Mucosa of descending colon (tissue), 3 donors: ENCODE results near the gene AHSP. TPM values are rescaled to one million over a fixed set of nuclear protein-coding genes. Genes with fewer than 3 reads are reported as not detected.

Experiments
- ATAC-seq: fragments of 200-7000 bp; cut with Tn5 transposase; one replicate; pipeline ENCODE4 v1.9.1; 2020; ENCODE audit warnings: mild to moderate bottlenecking, moderate library complexity
- DNase-seq, 3 donors: peaks; one replicate each; pipeline ENCODE4 v3.0.0-alpha.2; 2020
- H3K36me3 ChIP-seq: fragments of 200-600 bp; one replicate; pipeline ENCODE4 v1.8.0; 2021; ENCODE audit warnings: low read depth, mild to moderate bottlenecking
- H3K4me1 ChIP-seq: fragments of 200-600 bp; one replicate; pipeline ENCODE4 v1.8.0; 2021; ENCODE audit warnings: low read depth, mild to moderate bottlenecking
- H3K4me3 ChIP-seq: fragments of 200-600 bp; one replicate; pipeline ENCODE4 v1.8.0; 2021; ENCODE audit warnings: mild to moderate bottlenecking
- H3K9me3 ChIP-seq: fragments of 200-600 bp; one replicate; pipeline ENCODE4 v1.8.0; 2021; ENCODE audit warnings: mild to moderate bottlenecking
- intact Hi-C, 2 donors: fragments of 100-400 bp; cut with DNase I in 1 of 2; cut with micrococcal nuclease in 1 of 2; formaldehyde crosslinking; loops; one replicate each; pipeline versions ENCODE4 v1.11.0 to v1.11.1; 2022; cut with DNase I, micrococcal nuclease
- total RNA-seq, 3 donors: library from RNA; stranded (reverse); fragmentation: NEBNext Ultra II Directional in 2 of 3; extraction: Animal tissue kit (Norgen Biotek cat#: 25700) in 2 of 3; gene quantifications; one replicate each; pipeline versions ENCODE4 v1.2.1 to v1.2.4, GENCODE V29; 2021 to 2023
- TF ChIP-seq, protein P1 (sequence below): fragments of 200-600 bp; IDR thresholded peaks from one replicate; pipeline ENCODE4 v1.8.0; 2022; ENCODE audit warnings: antibody characterized with exemption, mild to moderate bottlenecking
- donor health status: DM: no; HTN: no; CAD: no; lungs with moderate emphysema.
- donor health status: DM: no; HTN: no; CAD: no.
- donor health status: DM: no; HTN: yes; CAD: no.

The AHSP gene
- total RNA-seq, 3 donors from 2014 or later: not detected

- Histone ChIP-seq H3K4me1 (peaks cover 24% of the 10 kb centered on the region), H3K36me3 (no peaks in the 10 kb centered on the region), H3K4me3 (no peak overlapping the region), H3K9me3 (no peaks in the 10 kb centered on the region)
- intact Hi-C loops: no loop called here
- peak; percentile 68 to 83 (median 80) for DNase-seq
- peak; percentile 69 for ATAC-seq
- TF ChIP-seq, protein P1, sequence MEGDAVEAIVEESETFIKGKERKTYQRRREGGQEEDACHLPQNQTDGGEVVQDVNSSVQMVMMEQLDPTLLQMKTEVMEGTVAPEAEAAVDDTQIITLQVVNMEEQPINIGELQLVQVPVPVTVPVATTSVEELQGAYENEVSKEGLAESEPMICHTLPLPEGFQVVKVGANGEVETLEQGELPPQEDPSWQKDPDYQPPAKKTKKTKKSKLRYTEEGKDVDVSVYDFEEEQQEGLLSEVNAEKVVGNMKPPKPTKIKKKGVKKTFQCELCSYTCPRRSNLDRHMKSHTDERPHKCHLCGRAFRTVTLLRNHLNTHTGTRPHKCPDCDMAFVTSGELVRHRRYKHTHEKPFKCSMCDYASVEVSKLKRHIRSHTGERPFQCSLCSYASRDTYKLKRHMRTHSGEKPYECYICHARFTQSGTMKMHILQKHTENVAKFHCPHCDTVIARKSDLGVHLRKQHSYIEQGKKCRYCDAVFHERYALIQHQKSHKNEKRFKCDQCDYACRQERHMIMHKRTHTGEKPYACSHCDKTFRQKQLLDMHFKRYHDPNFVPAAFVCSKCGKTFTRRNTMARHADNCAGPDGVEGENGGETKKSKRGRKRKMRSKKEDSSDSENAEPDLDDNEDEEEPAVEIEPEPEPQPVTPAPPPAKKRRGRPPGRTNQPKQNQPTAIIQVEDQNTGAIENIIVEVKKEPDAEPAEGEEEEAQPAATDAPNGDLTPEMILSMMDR: no peak
Measured at GRCh38 chr16:31484491-31485171, 43.1 kb upstream of the AHSP start.

- no peaks in the 10 kb centered on the region for H3K9me3 ChIP-seq
- H3K4me3 ChIP-seq: no peak overlapping the region
- DNase-seq (peak in 1 of 3 donors; percentile 57), ATAC-seq (no peak)
- H3K4me1 ChIP-seq: peaks cover 24% of the 10 kb centered on the region
- TF ChIP-seq, protein P1: no peak
- no peaks in the 10 kb centered on the region for H3K36me3 ChIP-seq
- intact Hi-C loops: no loop called here
Measured at GRCh38 chr16:31485571-31485970, 42.1 kb upstream of the AHSP start.

- H3K9me3 ChIP-seq: no peaks in the 10 kb centered on the region
- DNase-seq (no peak), ATAC-seq (no peak)
- H3K36me3 ChIP-seq: no peaks in the 10 kb centered on the region
- intact Hi-C loops: no loop called here
- TF ChIP-seq, protein P1: no peak
- no peak overlapping the region for H3K4me3 ChIP-seq
- peaks cover 20% of the 10 kb centered on the region for H3K4me1 ChIP-seq
Measured at GRCh38 chr16:31486045-31486444, 41.7 kb upstream of the AHSP start.

DNA sequence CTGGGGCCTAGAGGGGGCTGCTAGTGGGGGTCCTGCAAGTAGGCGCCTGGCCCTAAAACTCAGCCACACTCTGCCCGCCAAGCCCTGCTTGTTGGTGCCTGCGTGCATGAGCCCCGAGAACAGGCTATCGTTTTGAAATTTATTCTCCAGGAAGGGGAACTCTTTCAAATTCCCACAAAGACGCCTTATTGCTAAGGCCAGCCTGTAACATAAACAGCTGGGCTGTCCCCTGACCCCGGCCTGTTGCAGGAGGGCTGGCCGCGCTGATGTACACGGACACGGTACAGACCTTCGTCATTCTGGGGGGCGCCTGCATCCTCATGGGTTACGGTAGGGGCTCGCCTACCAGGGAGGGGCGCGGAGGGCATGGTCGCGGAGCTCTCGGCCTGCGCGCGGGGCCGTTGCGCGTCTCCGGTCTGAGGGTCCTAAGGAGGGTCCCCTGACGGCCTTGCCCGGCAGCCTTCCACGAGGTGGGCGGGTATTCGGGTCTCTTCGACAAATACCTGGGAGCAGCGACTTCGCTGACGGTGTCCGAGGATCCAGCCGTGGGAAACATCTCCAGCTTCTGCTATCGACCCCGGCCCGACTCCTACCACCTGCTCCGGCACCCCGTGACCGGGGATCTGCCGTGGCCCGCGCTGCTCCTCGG lies 40.5 kb upstream of the AHSP start:
- no peaks in the 10 kb centered on the region for H3K36me3 ChIP-seq
- intact Hi-C loops: no loop called here
- ATAC-seq: no peak
- peak in 2 of 3 donors; percentile 53 to 64 for DNase-seq
- TF ChIP-seq, protein P1: no peak
- no peak overlapping the region for H3K4me3 ChIP-seq
- no peaks in the 10 kb centered on the region for H3K9me3 ChIP-seq
- H3K4me1 ChIP-seq: peaks cover 20% of the 10 kb centered on the region

DNA sequence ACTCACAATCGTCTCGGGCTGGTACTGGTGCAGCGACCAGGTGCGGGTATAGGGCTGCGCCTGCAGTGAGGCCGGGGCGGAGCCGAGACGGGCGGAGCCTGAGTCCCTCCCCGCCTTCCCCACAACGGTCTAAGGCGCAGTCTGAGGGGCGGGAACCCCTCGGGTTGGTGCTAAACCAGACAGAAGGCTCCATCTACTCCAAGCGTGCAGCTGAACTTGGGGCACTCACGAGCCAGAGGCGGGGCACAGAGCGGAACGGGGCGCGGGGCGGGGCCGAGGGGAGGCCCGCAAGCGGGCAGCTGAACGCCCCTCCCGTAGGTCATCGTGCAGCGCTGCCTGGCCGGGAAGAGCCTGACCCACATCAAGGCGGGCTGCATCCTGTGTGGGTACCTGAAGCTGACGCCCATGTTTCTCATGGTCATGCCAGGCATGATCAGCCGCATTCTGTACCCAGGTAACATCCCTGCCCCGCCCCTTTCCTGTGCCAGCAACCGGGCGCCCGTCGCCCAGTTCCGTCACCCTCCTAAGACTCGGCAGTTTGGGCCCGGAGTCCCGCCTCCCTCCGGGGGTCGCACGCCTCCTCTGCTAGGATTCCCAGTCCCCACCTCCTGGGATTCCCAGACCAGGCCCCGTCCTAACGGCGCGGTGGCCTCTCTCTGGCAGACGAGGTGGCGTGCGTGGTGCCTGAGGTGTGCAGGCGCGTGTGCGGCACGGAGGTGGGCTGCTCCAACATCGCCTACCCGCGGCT lies 39.8 kb upstream of the AHSP start:
- ATAC-seq: peak; percentile 86
- intact Hi-C loops: no loop called here
- Histone ChIP-seq H3K4me1 (peaks cover 20% of the 10 kb centered on the region), H3K36me3 (no peaks in the 10 kb centered on the region), H3K4me3 (no peak overlapping the region), H3K9me3 (no peaks in the 10 kb centered on the region)
- DNase-seq: peak; percentile 77 to 87 (median 85)
- TF ChIP-seq, protein P1: no peak
